Prostate gland (tissue), 2 donors: Measurements from ENCODE around the gene SHD. TPM values are rescaled to one million over a fixed set of nuclear protein-coding genes. Genes with fewer than 3 reads are reported as not detected.

Source experiments
- DNase-seq: peaks from one replicate; pipeline ENCODE4 v3.0.0-alpha.2; 2019; ENCODE audit warnings: low spot score
- H3K27ac ChIP-seq, 2 donors: fragments of 200-600 bp; sonication (generic); 2 replicates each; pipeline ENCODE4 v1.5.1; 2017 to 2019
- H3K27me3 ChIP-seq: fragments of 200-600 bp; sonication (generic); replicated peaks from 2 replicates; pipeline ENCODE4 v1.5.1; 2019; ENCODE audit not compliant: insufficient read depth
- H3K36me3 ChIP-seq, 2 donors: fragments of 200-600 bp; sonication (generic); 1 replicate in 1 of 2; 2 replicates in 1 of 2; pipeline versions ENCODE4 v1.5.1 to v1.8.1; 2017 to 2019
- H3K4me1 ChIP-seq: fragments of 200-600 bp; sonication (generic); replicated peaks from 2 replicates; pipeline ENCODE4 v1.5.1; 2019
- H3K4me3 ChIP-seq, 2 donors: fragments of 200-600 bp; sonication (generic); 2 replicates each; pipeline ENCODE4 v1.5.1; 2017 to 2019
- H3K9me3 ChIP-seq: fragments of 200-600 bp; sonication (generic); 2 replicates; pipeline ENCODE4 v1.5.1; 2017
- CTCF ChIP-seq, 4 experiments: fragments of 200-600 bp in 2 of 4; fragments of 450-650 bp in 2 of 4; sonication (generic) in 2 of 4; IDR thresholded peaks; 1 replicate in 3 of 4; 2 replicates in 1 of 4; pipeline ENCODE4 v1.5.1; 2016 to 2019; ENCODE audit warnings: antibody characterized with exemption in 4 of 4, mild to moderate bottlenecking in 2 of 4, moderate library complexity in 2 of 4
- POLR2A ChIP-seq: fragments of 450-650 bp; IDR thresholded peaks from one replicate; pipeline ENCODE4 v1.6.1; 2016; ENCODE audit warnings: antibody characterized with exemption, mild to moderate bottlenecking
- POLR2AphosphoS5 ChIP-seq: sonication (generic); formaldehyde crosslinking; IDR thresholded peaks from one replicate; pipeline ENCODE4 v1.6.1; 2017; ENCODE audit warnings: antibody characterized with exemption
- WGBS: methylation state at CpG from one replicate; pipeline ENCODE4 v1.1.5; 2018; 5-methylcytosine and 5-hydroxymethylcytosine counted together
- intact Hi-C: fragments of 100-400 bp; cut with DNase I; formaldehyde crosslinking; loops from one replicate; pipeline ENCODE4 v1.14.2; 2022
- total RNA-seq, 2 donors: library from RNA; depleted of rRNA; stranded (reverse); fragments of >200 nt; gene quantifications; one replicate each; pipeline ENCODE4 v1.1.0, GENCODE V29; 2016

SHD gene
- total RNA-seq, 2 donors from 2014 or later, result 0.62 to 18.0 TPM

- peaks cover 4% of the 10 kb centered on the region for H3K27me3 ChIP-seq
- 66% methylated on average over 13 of the region's 13 CpGs for WGBS
- H3K4me1 ChIP-seq, result no peaks in the 10 kb centered on the region
- H3K36me3 ChIP-seq, result no peaks in the 10 kb centered on the region
- H3K9me3 ChIP-seq, result no peaks in the 10 kb centered on the region
- no peak for DNase-seq
- TF ChIP-seq POLR2A, result no peak
- TF ChIP-seq CTCF (IDR thresholded peaks at IDR 0.05), result no peak
- TF ChIP-seq POLR2AphosphoS5, result no peak
- no peak overlapping the region for H3K27ac ChIP-seq
- intact Hi-C loops, result no loop called here
- no peak overlapping the region for H3K4me3 ChIP-seq
These were observed 22.6 kb downstream of the SHD start for GRCh38 chr19:4301590-4302242.

GRCh38 chr19:4302243-4302640 lies 23.2 kb downstream of the SHD start, which contains the start of gene TMIGD2:
Gene TMIGD2, minus strand, starts transcription at chr19:4302389. Its CDS starts 4 bp downstream, at chr19:4302385.
- H3K27me3 ChIP-seq, result peaks cover 4% of the 10 kb centered on the region
- WGBS, result 72% methylated on average over 8 of the region's 8 CpGs
- no peaks in the 10 kb centered on the region for H3K4me1 ChIP-seq
- no peaks in the 10 kb centered on the region for H3K9me3 ChIP-seq
- DNase-seq, result no peak
- TF ChIP-seq POLR2AphosphoS5 (no peak), CTCF (IDR thresholded peaks at IDR 0.05) (no peak)
- intact Hi-C loops, result no loop called here
- H3K27ac ChIP-seq, result no peak within 1 kb of the TSS
- no peaks in the 10 kb centered on the region for H3K36me3 ChIP-seq
- H3K4me3 ChIP-seq, result no peak within 1 kb of the TSS

- no peaks in the 10 kb centered on the region for H3K4me1 ChIP-seq
- H3K36me3 ChIP-seq, result no peaks in the 10 kb centered on the region
- H3K9me3 ChIP-seq, result no peaks in the 10 kb centered on the region
- no peak overlapping the region for H3K4me3 ChIP-seq
- WGBS, result 54% methylated on average over 18 of the region's 18 CpGs
- no peak for TF ChIP-seq POLR2A
- no peak for TF ChIP-seq POLR2AphosphoS5
- no peak overlapping the region for H3K27ac ChIP-seq
- intact Hi-C loops, result no loop called here
- peaks cover 4% of the 10 kb centered on the region for H3K27me3 ChIP-seq
- DNase-seq, result no peak
These were observed 24.9 kb downstream of the SHD start for GRCh38 chr19:4303819-4304537.

- TF ChIP-seq POLR2AphosphoS5 (no peak), CTCF (IDR thresholded peaks at IDR 0.05) (no peak), POLR2A (no peak)
- peaks cover 4% of the 10 kb centered on the region for H3K27me3 ChIP-seq
- no peaks in the 10 kb centered on the region for H3K9me3 ChIP-seq
- H3K27ac ChIP-seq, result no peak within 1 kb of the TSS
- no peaks in the 10 kb centered on the region for H3K4me1 ChIP-seq
- H3K36me3 ChIP-seq, result no peaks in the 10 kb centered on the region
- H3K4me3 ChIP-seq, result peak within 1 kb of the TSS in 1 of 2 donors; percentile 13
- 4% methylated on average over 46 of the region's 63 CpGs for WGBS
- DNase-seq, result no peak
- intact Hi-C loops, result no loop called here
These were observed 25.6 kb downstream of the SHD start, which contains the start of gene FSD1 for GRCh38 chr19:4304538-4305256. Gene FSD1, plus strand, starts transcription at chr19:4304598. Its CDS starts 149 bp downstream, at chr19:4304747.

GRCh38 chr19:4305257-4305612 lies 26.2 kb downstream of the SHD start:
- intact Hi-C loops, result no loop called here

More at GRCh38 chr19:4305257-4305612, 26.2 kb downstream of the SHD start:
- H3K4me3 ChIP-seq, result no peak overlapping the region
- TF ChIP-seq CTCF (IDR thresholded peaks at IDR 0.05) (no peak), POLR2AphosphoS5 (no peak), POLR2A (no peak)
- peaks cover 4% of the 10 kb centered on the region for H3K27me3 ChIP-seq
- H3K27ac ChIP-seq, result no peak overlapping the region
- H3K36me3 ChIP-seq, result no peaks in the 10 kb centered on the region
- no peaks in the 10 kb centered on the region for H3K9me3 ChIP-seq
- WGBS, result 80% methylated on average over 7 of the region's 7 CpGs
- no peak for DNase-seq
- H3K4me1 ChIP-seq, result no peaks in the 10 kb centered on the region
